OCI-LY3 (cell line): ENCODE measurements around the gene EPHA1.

Source experiments
- EZH2phosphoT487 ChIP-seq: fragments of 200-600 bp; shearing (Covaris generic); IDR thresholded peaks from 2 replicates; pipeline ENCODE4 v1.6.1; 2018; ENCODE audit warnings: antibody characterized with exemption, mixed run types, low read depth
- TF ChIP-seq, protein P1 (sequence below): fragments of 200-600, 300-600 bp; sonication (generic); IDR thresholded peaks from 2 replicates; pipeline ENCODE4 v1.5.1; 2014; ENCODE audit warnings: antibody characterized with exemption, low read length, low read depth

DNA sequence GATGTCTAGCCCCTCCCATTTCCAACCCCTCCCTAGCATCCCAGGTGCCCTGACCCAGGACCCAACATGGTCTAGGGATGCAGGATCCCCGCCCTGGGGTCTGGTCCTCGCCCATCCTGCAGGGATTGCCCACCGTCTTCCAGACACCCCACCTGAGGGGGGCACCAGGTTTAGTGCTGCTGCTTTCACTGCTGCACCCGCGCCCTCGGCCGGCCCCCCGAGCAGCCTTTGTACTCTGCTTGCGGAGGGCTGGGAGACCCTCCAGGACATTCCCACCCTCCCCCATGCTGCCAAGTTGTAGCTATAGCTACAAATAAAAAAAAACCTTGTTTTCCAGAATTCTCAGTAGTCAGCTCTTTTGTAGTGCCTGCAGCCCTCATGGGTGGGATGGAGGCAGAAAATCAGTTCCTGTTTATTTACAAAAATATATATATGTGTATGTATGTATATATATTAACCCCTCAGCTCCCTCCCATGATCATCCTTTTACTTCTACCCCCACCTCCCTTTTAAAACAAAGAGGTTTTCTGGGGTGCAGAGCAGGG lies 17.8 kb downstream of the EPHA1 start:
- TF ChIP-seq, protein P1, sequence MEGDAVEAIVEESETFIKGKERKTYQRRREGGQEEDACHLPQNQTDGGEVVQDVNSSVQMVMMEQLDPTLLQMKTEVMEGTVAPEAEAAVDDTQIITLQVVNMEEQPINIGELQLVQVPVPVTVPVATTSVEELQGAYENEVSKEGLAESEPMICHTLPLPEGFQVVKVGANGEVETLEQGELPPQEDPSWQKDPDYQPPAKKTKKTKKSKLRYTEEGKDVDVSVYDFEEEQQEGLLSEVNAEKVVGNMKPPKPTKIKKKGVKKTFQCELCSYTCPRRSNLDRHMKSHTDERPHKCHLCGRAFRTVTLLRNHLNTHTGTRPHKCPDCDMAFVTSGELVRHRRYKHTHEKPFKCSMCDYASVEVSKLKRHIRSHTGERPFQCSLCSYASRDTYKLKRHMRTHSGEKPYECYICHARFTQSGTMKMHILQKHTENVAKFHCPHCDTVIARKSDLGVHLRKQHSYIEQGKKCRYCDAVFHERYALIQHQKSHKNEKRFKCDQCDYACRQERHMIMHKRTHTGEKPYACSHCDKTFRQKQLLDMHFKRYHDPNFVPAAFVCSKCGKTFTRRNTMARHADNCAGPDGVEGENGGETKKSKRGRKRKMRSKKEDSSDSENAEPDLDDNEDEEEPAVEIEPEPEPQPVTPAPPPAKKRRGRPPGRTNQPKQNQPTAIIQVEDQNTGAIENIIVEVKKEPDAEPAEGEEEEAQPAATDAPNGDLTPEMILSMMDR, result no peak
- TF ChIP-seq EZH2phosphoT487, result no peak
